Measurements from ENCODE around the gene SMAD7. TPM values are rescaled to one million over a fixed set of nuclear protein-coding genes. Genes with fewer than 3 reads are reported as not detected.

SMAD7 gene
- total RNA-seq, result 100 to 1,000 TPM in 1 of 2 donors, 10 to 100 TPM in 1; 80.8 to 107 TPM

GRCh38 chr18:48950536-48951447, at the start of gene SMAD7:
Gene SMAD7 (minus strand): TSS chr18:48950965. CDS start chr18:48950424, 541 bp downstream.
- TF ChIP-seq, protein P1, sequence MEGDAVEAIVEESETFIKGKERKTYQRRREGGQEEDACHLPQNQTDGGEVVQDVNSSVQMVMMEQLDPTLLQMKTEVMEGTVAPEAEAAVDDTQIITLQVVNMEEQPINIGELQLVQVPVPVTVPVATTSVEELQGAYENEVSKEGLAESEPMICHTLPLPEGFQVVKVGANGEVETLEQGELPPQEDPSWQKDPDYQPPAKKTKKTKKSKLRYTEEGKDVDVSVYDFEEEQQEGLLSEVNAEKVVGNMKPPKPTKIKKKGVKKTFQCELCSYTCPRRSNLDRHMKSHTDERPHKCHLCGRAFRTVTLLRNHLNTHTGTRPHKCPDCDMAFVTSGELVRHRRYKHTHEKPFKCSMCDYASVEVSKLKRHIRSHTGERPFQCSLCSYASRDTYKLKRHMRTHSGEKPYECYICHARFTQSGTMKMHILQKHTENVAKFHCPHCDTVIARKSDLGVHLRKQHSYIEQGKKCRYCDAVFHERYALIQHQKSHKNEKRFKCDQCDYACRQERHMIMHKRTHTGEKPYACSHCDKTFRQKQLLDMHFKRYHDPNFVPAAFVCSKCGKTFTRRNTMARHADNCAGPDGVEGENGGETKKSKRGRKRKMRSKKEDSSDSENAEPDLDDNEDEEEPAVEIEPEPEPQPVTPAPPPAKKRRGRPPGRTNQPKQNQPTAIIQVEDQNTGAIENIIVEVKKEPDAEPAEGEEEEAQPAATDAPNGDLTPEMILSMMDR (IDR thresholded peaks at IDR 0.05), result no peak
- Histone ChIP-seq H3K9me3 (no peaks in the 10 kb centered on the region), H3K27me3 (replicated peaks; ENCODE audit: insufficient read depth) (no peaks in the 10 kb centered on the region), H3K27ac (peak within 1 kb of the TSS; percentile 97), H3K4me3 (peak within 1 kb of the TSS; percentile 96), H3K4me1 (ENCODE audit: control insufficient read depth in 1 of 2, low read depth in 2 of 2) (peaks cover 25 to 45% of the 10 kb centered on the region in 2 donors), H3K36me3 (peaks cover 4% of the 10 kb centered on the region)
- ATAC-seq (ENCODE audit: insufficient number of reproducible peaks, low FRiP score, low read depth), result no peak
- DNase-seq (ENCODE audit: low spot score), result no peak

GRCh38 chr18:48999569-48999968, 48.8 kb upstream of the SMAD7 start:
- H3K36me3 ChIP-seq, result no peaks in the 10 kb centered on the region
- ATAC-seq (ENCODE audit: insufficient number of reproducible peaks, low FRiP score, low read depth), result no peak

GRCh38 chr18:48997985-48998831, 47.4 kb upstream of the SMAD7 start:
- Histone ChIP-seq H3K9me3 (no peaks in the 10 kb centered on the region), H3K27me3 (replicated peaks; ENCODE audit: insufficient read depth) (no peaks in the 10 kb centered on the region), H3K27ac (peak overlapping the region; percentile 85 to 87), H3K36me3 (no peaks in the 10 kb centered on the region), H3K4me1 (ENCODE audit: control insufficient read depth in 1 of 2, low read depth in 2 of 2) (peaks cover 21 to 58% of the 10 kb centered on the region in 2 donors), H3K4me3 (peak overlapping the region; percentile 22)
- TF ChIP-seq, protein P1 (IDR thresholded peaks at IDR 0.05), result no peak
- peak; percentile 83 for ATAC-seq (ENCODE audit: insufficient number of reproducible peaks, low FRiP score, low read depth)
- DNase-seq (ENCODE audit: low spot score), result peak; percentile 82

More at GRCh38 chr18:48999569-48999968, 48.8 kb upstream of the SMAD7 start:
- no peak overlapping the region for H3K4me3 ChIP-seq
- peaks cover 18 to 44% of the 10 kb centered on the region in 2 donors for H3K4me1 ChIP-seq (ENCODE audit: control insufficient read depth in 1 of 2, low read depth in 2 of 2)
- H3K9me3 ChIP-seq, result no peaks in the 10 kb centered on the region
- H3K27ac ChIP-seq, result no peak overlapping the region
- DNase-seq (ENCODE audit: low spot score), result no peak
- TF ChIP-seq, protein P1 (IDR thresholded peaks at IDR 0.05), result no peak
- no peaks in the 10 kb centered on the region for H3K27me3 ChIP-seq (replicated peaks; ENCODE audit: insufficient read depth)

- no peaks in the 10 kb centered on the region for H3K36me3 ChIP-seq
- ATAC-seq (ENCODE audit: insufficient number of reproducible peaks, low FRiP score, low read depth) (no peak), DNase-seq (ENCODE audit: low spot score) (no peak)
- H3K9me3 ChIP-seq, result no peaks in the 10 kb centered on the region
- peaks cover 21 to 63% of the 10 kb centered on the region in 2 donors for H3K4me1 ChIP-seq (ENCODE audit: control insufficient read depth in 1 of 2, low read depth in 2 of 2)
- no peaks in the 10 kb centered on the region for H3K27me3 ChIP-seq (replicated peaks; ENCODE audit: insufficient read depth)
- H3K4me3 ChIP-seq, result no peak overlapping the region
- TF ChIP-seq, protein P1 (IDR thresholded peaks at IDR 0.05), result no peak
- H3K27ac ChIP-seq, result peak overlapping the region; percentile 85 to 87
These were observed 46.9 kb upstream of the SMAD7 start for GRCh38 chr18:48997681-48997984.

Measured in thoracic aorta (tissue), 2 donors.